ENCODE data around the gene STAP1.
"Not testable (repeated sequence)": the region's sequence is repeated elsewhere in the genome, so short reads cannot be mapped to it uniquely, and the experiment has no call there.

Gene STAP1

GRCh38 chr4:67546004-67546356, 12.5 kb upstream of the STAP1 start:
- DNase-seq (ENCODE audit: extremely low read depth, low read depth) = no peak
- H3K4me3 ChIP-seq (replicated peaks; ENCODE audit: low read depth, low read length) = peak overlapping the region; percentile 68
- TF ChIP-seq CTCF (IDR thresholded peaks at IDR 0.05; ENCODE audit: low read depth, low read length, missing control alignments) = no peak

- TF ChIP-seq CTCF (IDR thresholded peaks at IDR 0.05; ENCODE audit: low read depth, low read length, missing control alignments) = no peak
- DNase-seq (ENCODE audit: extremely low read depth, low read depth) = no peak
- no peak overlapping the region for H3K4me3 ChIP-seq (replicated peaks; ENCODE audit: low read depth, low read length)
Observed at GRCh38 chr4:67546971-67547370, 11.6 kb upstream of the STAP1 start.

DNA sequence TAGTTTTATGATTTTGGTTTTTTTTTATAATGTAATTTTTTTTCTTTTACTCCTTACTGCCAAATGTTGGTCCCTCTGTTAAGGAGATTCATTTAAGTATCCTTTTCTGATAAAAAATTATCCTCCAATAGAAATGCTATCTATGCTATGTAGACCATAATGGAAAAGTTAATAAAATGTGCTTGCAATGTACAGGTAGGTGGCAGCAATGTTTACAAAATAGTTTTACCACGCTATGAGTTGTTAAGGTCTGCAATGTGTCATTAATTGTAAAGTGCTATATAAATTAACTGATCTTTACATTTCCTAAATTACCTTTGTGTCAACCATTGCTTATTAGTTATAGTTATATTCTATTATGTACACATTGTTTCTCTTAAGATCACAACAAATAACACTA, 9.4 kb upstream of the STAP1 start:
- H3K4me3 ChIP-seq (replicated peaks; ENCODE audit: low read depth, low read length) = no peak overlapping the region
- DNase-seq (ENCODE audit: extremely low read depth, low read depth) = no peak

GRCh38 chr4:67550451-67550850, 8.1 kb upstream of the STAP1 start:
- TF ChIP-seq CTCF (IDR thresholded peaks at IDR 0.05; ENCODE audit: low read depth, low read length, missing control alignments) = no peak
- H3K4me3 ChIP-seq (replicated peaks; ENCODE audit: low read depth, low read length) = no peak overlapping the region
- no peak for DNase-seq (ENCODE audit: extremely low read depth, low read depth)

More for the DNA sequence above, 9.4 kb upstream of the STAP1 start:
- TF ChIP-seq CTCF (IDR thresholded peaks at IDR 0.05; ENCODE audit: low read depth, low read length, missing control alignments) = peak; percentile 5

DNA sequence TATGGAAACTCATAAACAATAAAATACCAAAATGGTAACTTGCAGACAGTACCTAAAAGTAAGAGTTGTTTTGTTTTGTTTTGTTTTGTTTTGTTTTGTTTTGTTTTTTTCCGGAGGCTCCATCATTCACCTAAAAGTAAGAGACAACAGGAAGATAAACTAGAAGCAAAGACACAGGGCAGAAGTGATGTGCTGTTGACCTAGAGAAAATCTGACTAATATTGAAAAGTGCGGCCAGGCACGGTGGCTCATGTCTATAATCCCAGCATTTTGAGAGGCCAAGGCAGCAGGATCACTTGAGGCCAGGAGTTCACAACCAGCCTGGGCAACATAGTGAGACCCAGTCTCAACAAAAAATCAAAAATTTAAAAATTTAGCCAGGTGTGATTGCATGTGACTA, 7.7 kb upstream of the STAP1 start:
- no peak overlapping the region for H3K4me3 ChIP-seq (replicated peaks; ENCODE audit: low read depth, low read length)

GRCh38 chr4:67552146-67552792, 6.3 kb upstream of the STAP1 start:
- H3K4me3 ChIP-seq (replicated peaks; ENCODE audit: low read depth, low read length); DNase-seq (ENCODE audit: extremely low read depth, low read depth): not testable (repeated sequence)

More for the DNA sequence above, 7.7 kb upstream of the STAP1 start:
- TF ChIP-seq CTCF (IDR thresholded peaks at IDR 0.05; ENCODE audit: low read depth, low read length, missing control alignments) = no peak
- no peak for DNase-seq (ENCODE audit: extremely low read depth, low read depth)

DNA sequence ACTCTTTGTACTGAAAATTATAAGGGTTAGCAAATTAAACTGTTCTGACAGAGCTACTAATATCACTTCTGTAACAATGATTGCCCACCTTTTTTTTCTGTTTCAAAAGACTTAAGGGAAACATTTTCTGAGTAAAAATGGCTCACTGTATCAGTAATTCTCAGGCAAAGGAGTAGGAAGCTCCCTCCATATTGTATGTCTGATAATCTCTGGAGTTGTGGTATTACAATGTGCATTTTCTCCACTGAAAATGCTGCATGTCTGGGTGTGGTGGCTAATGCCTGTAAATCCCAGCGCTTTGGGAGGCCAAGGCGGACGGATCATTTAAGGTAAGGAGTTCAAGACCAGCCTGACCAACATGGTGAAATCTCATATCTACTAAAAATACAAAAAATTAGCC, 4.4 kb upstream of the STAP1 start:
- no peak for TF ChIP-seq CTCF (IDR thresholded peaks at IDR 0.05; ENCODE audit: low read depth, low read length, missing control alignments)
- no peak overlapping the region for H3K4me3 ChIP-seq (replicated peaks; ENCODE audit: low read depth, low read length)
- DNase-seq (ENCODE audit: extremely low read depth, low read depth) = no peak

Measured in HFF-Myc (cell line).